ENCODE measurements around the gene LMF2.

LMF2 gene

GRCh38 chr22:50464451-50464850 is 43.1 kb downstream of the LMF2 start:
- H3F3A ChIP-seq (ENCODE audit: insufficient read depth): no peaks in the 10 kb centered on the region
- H3K4me2 ChIP-seq (ENCODE audit: low read depth, low read length, poor library complexity, severe bottlenecking): no peak overlapping the region
- TF ChIP-seq EZH2phosphoT487 (conservative IDR thresholded peaks at IDR 0.05; ENCODE audit: low read length): no peak
- TF ChIP-seq, protein P1, sequence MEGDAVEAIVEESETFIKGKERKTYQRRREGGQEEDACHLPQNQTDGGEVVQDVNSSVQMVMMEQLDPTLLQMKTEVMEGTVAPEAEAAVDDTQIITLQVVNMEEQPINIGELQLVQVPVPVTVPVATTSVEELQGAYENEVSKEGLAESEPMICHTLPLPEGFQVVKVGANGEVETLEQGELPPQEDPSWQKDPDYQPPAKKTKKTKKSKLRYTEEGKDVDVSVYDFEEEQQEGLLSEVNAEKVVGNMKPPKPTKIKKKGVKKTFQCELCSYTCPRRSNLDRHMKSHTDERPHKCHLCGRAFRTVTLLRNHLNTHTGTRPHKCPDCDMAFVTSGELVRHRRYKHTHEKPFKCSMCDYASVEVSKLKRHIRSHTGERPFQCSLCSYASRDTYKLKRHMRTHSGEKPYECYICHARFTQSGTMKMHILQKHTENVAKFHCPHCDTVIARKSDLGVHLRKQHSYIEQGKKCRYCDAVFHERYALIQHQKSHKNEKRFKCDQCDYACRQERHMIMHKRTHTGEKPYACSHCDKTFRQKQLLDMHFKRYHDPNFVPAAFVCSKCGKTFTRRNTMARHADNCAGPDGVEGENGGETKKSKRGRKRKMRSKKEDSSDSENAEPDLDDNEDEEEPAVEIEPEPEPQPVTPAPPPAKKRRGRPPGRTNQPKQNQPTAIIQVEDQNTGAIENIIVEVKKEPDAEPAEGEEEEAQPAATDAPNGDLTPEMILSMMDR (IDR thresholded peaks at IDR 0.05; ENCODE audit: insufficient read depth, low read length, poor library complexity, severe bottlenecking): no peak
- no peaks in the 10 kb centered on the region for H3K9me3 ChIP-seq (ENCODE audit: insufficient read depth, low read length)
- no peaks in the 10 kb centered on the region for H3K9me2 ChIP-seq (replicated peaks; ENCODE audit: insufficient read depth, low read length)
- no peaks in the 10 kb centered on the region for H3K27me3 ChIP-seq (ENCODE audit: low read length)
- no peak overlapping the region for H3K27ac ChIP-seq (ENCODE audit: low read depth, low read length)
- H2AFZ ChIP-seq (ENCODE audit: low read depth, low read length, severe bottlenecking): no peak overlapping the region
- H3K36me3 ChIP-seq (ENCODE audit: low read length): peaks cover 4% of the 10 kb centered on the region; the same call in 1 of the 2 replicates
- no peak overlapping the region for H3K9ac ChIP-seq (ENCODE audit: low read length)
- no peaks in the 10 kb centered on the region for H4K20me1 ChIP-seq (ENCODE audit: low read depth, low read length)
- no peak overlapping the region for H3K4me3 ChIP-seq (ENCODE audit: insufficient read depth, low read length, poor library complexity, severe bottlenecking)
- peaks cover 23% of the 10 kb centered on the region for H3K79me2 ChIP-seq (ENCODE audit: insufficient read depth, low read length)

- Histone ChIP-seq H3K27ac (ENCODE audit: low read depth, low read length) (no peak overlapping the region), H3K27me3 (ENCODE audit: low read length) (no peaks in the 10 kb centered on the region), H2AFZ (ENCODE audit: low read depth, low read length, severe bottlenecking) (no peak overlapping the region), H3K79me2 (ENCODE audit: insufficient read depth, low read length) (peaks cover 13% of the 10 kb centered on the region), H4K20me1 (ENCODE audit: low read depth, low read length) (no peaks in the 10 kb centered on the region), H3K9me3 (ENCODE audit: insufficient read depth, low read length) (no peaks in the 10 kb centered on the region), H3K9ac (ENCODE audit: low read length) (no peak overlapping the region), H3F3A (ENCODE audit: insufficient read depth) (no peaks in the 10 kb centered on the region), H3K9me2 (replicated peaks; ENCODE audit: insufficient read depth, low read length) (no peaks in the 10 kb centered on the region), H3K4me2 (ENCODE audit: low read depth, low read length, poor library complexity, severe bottlenecking) (no peak overlapping the region), H3K36me3 (ENCODE audit: low read length) (peaks cover 4% of the 10 kb centered on the region; the same call in 1 of the 2 replicates), H3K4me3 (ENCODE audit: insufficient read depth, low read length, poor library complexity, severe bottlenecking) (no peak overlapping the region)
- no peak for TF ChIP-seq EZH2phosphoT487 (conservative IDR thresholded peaks at IDR 0.05; ENCODE audit: low read length)
- TF ChIP-seq, protein P1 (IDR thresholded peaks at IDR 0.05; ENCODE audit: insufficient read depth, low read length, poor library complexity, severe bottlenecking): no peak
Observed at GRCh38 chr22:50463188-50463900, 44.2 kb downstream of the LMF2 start.

GRCh38 chr22:50461979-50462540 is 45.4 kb downstream of the LMF2 start:
- H3K9me3 ChIP-seq (ENCODE audit: insufficient read depth, low read length): no peaks in the 10 kb centered on the region
- no peaks in the 10 kb centered on the region for H4K20me1 ChIP-seq (ENCODE audit: low read depth, low read length)
- TF ChIP-seq, protein P1 (IDR thresholded peaks at IDR 0.05; ENCODE audit: insufficient read depth, low read length, poor library complexity, severe bottlenecking): no peak
- no peak for TF ChIP-seq EZH2phosphoT487 (conservative IDR thresholded peaks at IDR 0.05; ENCODE audit: low read length)
- no peak overlapping the region for H3K4me2 ChIP-seq (ENCODE audit: low read depth, low read length, poor library complexity, severe bottlenecking)
- no peaks in the 10 kb centered on the region for H3K9me2 ChIP-seq (replicated peaks; ENCODE audit: insufficient read depth, low read length)
- 0 out of 2 replicates have a peak, but pooled peaks cover 5% of the 10 kb centered on the region for H3K79me2 ChIP-seq (ENCODE audit: insufficient read depth, low read length)
- no peak overlapping the region for H3K9ac ChIP-seq (ENCODE audit: low read length)
- H3F3A ChIP-seq (ENCODE audit: insufficient read depth): no peaks in the 10 kb centered on the region
- H2AFZ ChIP-seq (ENCODE audit: low read depth, low read length, severe bottlenecking): no peak overlapping the region
- no peak overlapping the region for H3K4me3 ChIP-seq (ENCODE audit: insufficient read depth, low read length, poor library complexity, severe bottlenecking)
- no peaks in the 10 kb centered on the region for H3K27me3 ChIP-seq (ENCODE audit: low read length)
- peaks cover 4% of the 10 kb centered on the region; the same call in 1 of the 2 replicates for H3K36me3 ChIP-seq (ENCODE audit: low read length)
- H3K27ac ChIP-seq (ENCODE audit: low read depth, low read length): no peak overlapping the region
